G401 (cell line): Measurements from ENCODE around the gene GRIA2. TPM values are rescaled to one million over a fixed set of nuclear protein-coding genes. Genes with fewer than 3 reads are reported as not detected.
"Not testable (repeated sequence)": the region's sequence is repeated elsewhere in the genome, so short reads cannot be mapped to it uniquely, and the experiment has no call there.

Experiments
- DNase-seq: peaks from one replicate; pipeline ENCODE4 v3.0.0-alpha.2; 2015; ENCODE audit warnings: low spot score
- in situ Hi-C: cut with HindIII; loops from 2 replicates; pipeline ENCODE4 v1.10.0; 2016; ENCODE audit warnings: low sequenced_read_pairs, mixed read lengths
- total RNA-seq: library from RNA; depleted of rRNA; stranded (reverse); fragments of >200 nt; shearing (Covaris generic); gene quantifications from 2 replicates; pipeline ENCODE4 v1.2.3, GENCODE V29; 2014; rRNA removed

GRIA2 gene
- total RNA-seq: not detected in 2 replicates

DNA sequence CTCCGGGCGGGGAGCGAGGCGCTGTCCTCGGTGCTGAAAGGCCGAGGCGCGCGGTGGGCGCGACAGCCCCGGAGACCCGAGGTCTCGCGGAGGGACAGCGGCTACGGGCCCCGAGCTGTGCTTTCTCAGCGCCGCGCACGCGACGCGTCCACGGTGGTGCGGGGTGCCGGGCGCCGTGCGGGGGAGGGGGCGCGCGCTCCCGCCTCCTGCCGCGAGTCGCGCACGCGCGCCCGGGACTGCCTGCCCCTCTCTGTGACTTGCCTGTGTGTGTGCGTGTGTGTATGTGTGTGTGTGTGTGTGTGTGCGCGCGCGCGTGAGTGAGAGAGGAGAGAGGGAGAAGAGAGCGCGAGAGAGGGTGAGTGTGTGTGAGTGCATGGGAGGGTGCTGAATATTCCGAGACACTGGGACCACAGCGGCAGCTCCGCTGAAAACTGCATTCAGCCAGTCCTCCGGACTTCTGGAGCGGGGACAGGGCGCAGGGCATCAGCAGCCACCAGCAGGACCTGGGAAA lies at the start of gene GRIA2:
Gene GRIA2 (plus strand): TSS at position 358 of the 511 bp plus-strand sequence. CDS start 315 bp downstream, outside the sequence.
- peak; percentile 89 for DNase-seq
- in situ Hi-C loops: no loop called here

DNA sequence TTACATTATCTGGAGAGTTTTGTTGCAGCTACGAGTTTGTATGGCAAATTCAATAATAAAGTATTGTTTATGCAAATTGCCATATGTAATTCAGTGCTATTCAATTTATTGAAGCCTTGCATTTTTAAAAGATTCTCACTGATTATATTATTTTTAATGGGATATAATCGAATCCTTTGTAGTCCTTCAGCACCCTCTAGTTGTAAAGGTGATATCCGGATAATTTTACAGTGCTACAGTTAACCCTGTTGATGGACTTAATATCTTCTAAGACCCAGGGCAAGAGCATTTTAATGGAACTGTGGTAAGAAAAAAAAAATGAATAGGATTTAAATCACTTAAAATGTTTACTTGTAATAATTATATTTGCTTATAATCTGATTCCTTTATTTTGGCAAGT lies 48.5 kb upstream of the GRIA2 start:
- peak; percentile 21 for DNase-seq
- in situ Hi-C loops: no loop called here

GRCh38 chr4:157180268-157180667 lies 40.3 kb upstream of the GRIA2 start:
- in situ Hi-C loops, DNase-seq: not testable (repeated sequence)

DNA sequence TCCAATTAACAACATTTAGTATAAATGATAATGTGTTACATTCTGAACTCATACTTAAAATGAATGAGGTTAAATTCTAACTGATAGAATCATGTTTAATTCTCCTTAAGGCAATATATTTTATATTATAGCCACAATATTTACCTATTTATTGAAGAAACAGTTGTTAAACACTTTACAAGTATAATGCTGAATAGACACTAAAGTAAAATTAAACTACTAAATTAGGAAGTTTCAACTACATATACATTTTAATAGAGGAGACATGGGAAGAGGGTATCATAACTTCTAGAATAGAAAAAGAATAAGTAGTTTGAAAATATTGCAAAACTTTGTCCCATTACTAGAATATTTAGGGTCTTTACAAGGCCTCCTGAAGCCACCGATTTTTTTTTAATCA lies 36.2 kb upstream of the GRIA2 start:
- DNase-seq: no peak
- in situ Hi-C loops: no loop called here

GRCh38 chr4:157185363-157185762 lies 35.2 kb upstream of the GRIA2 start:
- in situ Hi-C loops: no loop called here
- DNase-seq: no peak

DNA sequence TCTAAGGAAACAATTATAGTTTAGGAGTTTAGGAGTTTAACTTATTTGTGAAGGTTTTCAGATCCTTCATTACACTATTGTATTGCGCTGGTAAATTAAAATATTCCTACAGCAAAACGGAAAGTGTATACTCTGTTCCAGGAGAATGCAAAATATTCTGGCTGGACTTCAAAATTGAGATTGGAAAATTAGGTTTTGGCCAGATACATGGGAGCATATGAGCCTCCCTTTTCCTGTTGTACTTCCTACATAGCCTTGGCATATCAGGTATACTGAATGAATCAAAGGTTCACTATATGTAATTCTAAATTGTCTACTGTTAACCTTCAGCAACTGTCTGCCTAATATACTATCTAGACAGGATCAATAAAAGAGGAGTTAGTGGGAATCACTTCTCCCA lies 25.2 kb upstream of the GRIA2 start:
- in situ Hi-C loops: no loop called here
- no peak for DNase-seq

GRCh38 chr4:157196046-157196445 lies 24.5 kb upstream of the GRIA2 start:
- in situ Hi-C loops: no loop called here

GRCh38 chr4:157204634-157205244 lies 15.8 kb upstream of the GRIA2 start:
- no peak for DNase-seq
- in situ Hi-C loops: no loop called here

More at GRCh38 chr4:157196046-157196445, 24.5 kb upstream of the GRIA2 start:
- no peak for DNase-seq

DNA sequence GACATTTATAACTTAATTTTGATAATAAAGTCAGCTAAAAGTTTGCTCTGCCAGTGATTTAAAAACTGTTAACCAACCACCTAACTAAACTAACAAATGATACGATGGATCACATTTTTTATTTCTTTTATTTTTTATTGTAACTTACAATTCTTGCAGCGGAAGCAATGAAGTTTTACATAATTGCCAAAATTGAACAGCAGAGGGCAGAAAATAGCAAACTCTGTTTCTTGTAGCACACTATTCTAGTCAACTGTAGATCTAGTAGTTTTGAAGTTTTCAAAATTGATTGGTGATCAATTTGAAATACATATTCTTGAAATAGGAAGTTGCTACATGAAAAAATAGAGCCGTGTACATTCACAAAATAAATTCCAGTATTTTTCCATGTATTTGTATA lies 2.8 kb upstream of the GRIA2 start:
- in situ Hi-C loops: no loop called here
- peak; percentile 61 for DNase-seq

GRCh38 chr4:157219711-157220370 lies 687 bp upstream of the GRIA2 start:
- peak; percentile 70 for DNase-seq
- in situ Hi-C loops: no loop called here

- in situ Hi-C loops: no loop called here
- DNase-seq: peak; percentile 62
Measured at GRCh38 chr4:157221426-157221894, 932 bp downstream of the GRIA2 start.

GRCh38 chr4:157221895-157222770 lies 1.6 kb downstream of the GRIA2 start:
- peak; percentile 73 for DNase-seq
- in situ Hi-C loops: no loop called here

GRCh38 chr4:157222771-157223160 lies 2.2 kb downstream of the GRIA2 start:
- peak; percentile 59 for DNase-seq
- in situ Hi-C loops: no loop called here

DNA sequence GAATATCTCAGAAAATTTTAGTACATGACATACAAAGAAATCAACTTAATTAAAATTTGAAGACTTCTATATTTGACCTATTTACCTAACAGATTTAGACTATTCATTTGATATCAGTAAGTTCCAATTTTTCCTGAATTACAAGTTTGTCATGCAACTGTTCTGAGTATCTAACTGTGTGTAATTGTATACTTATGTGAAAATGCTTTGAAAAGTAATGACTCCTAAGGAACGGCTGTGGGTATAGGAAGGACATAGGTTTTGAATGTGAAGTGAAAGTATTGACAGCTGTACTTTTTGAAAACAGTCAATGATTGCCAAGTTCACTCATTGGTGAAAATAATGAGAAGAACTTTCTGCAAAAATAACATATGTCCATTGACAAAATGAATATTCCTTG lies 2.9 kb downstream of the GRIA2 start:
- peak; percentile 41 for DNase-seq
- in situ Hi-C loops: no loop called here

- no peak for DNase-seq
- in situ Hi-C loops: no loop called here
Measured at GRCh38 chr4:157225096-157225495, 4.6 kb downstream of the GRIA2 start.

- in situ Hi-C loops: no loop called here
Measured at GRCh38 chr4:157226035-157226434, 5.5 kb downstream of the GRIA2 start.

DNA sequence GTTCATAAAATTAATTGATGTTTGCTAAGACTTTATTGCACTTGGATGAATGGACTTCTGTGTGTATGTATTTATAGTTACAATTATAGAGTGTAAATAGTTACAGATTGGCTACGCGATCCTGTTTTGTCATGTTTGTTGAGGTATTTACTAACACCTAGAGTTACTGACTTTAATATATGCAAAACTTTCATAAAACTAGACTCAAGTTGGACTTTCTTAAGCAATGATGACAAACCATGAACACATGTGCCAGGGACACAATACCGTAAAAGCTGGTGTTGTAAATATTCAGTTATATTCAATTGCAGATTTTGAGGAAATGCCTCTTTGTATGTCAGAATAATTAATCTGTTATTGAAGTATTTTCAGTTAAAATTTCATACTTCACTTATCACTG lies 6.1 kb downstream of the GRIA2 start:
- in situ Hi-C loops: no loop called here
- DNase-seq: no peak

More at GRCh38 chr4:157226035-157226434, 5.5 kb downstream of the GRIA2 start:
- no peak for DNase-seq

- in situ Hi-C loops: no loop called here
- DNase-seq: no peak
Measured at GRCh38 chr4:157231525-157231924, 11.0 kb downstream of the GRIA2 start.

DNA sequence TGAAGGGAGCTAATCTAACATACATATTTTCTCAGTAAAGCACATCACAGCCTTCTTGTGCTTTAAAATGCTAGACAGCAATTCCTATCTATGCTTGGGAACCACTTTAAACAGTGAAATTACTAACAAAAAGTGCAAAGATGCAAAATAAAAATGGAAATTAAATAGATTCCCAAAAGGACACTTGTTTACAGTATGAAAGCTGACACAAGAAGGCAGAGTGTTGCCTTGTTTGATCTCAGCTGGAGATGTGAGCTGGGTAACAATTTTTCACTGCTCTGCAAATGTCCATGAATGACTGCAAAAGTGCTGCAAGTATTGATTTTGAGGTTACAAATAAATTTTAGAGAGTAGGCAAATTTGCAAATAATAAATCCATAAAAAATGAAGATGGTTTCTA lies 22.3 kb downstream of the GRIA2 start:
- no peak for DNase-seq
- in situ Hi-C loops: no loop called here

- DNase-seq: no peak
- in situ Hi-C loops: no loop called here
Measured at GRCh38 chr4:157244348-157244747, 23.8 kb downstream of the GRIA2 start.
